GM12872 (cell line): ENCODE results near the gene IL10RB.
A peak's percentile ranks its signal among the peaks of the same experiment; 100 is the strongest.

Source experiments
- CTCF ChIP-seq: IDR thresholded peaks from 3 replicates; pipeline ENCODE4 v1.5.1; 2011; ENCODE audit warnings: low read depth, mild to moderate bottlenecking, low read length, moderate library complexity; ENCODE audit not compliant: insufficient read depth

Gene IL10RB

GRCh38 chr21:33305938-33306337 is 39.8 kb downstream of the IL10RB start:
- no peak for TF ChIP-seq CTCF

GRCh38 chr21:33308586-33309490 is 42.7 kb downstream of the IL10RB start:
- TF ChIP-seq CTCF = peak; percentile 32; the same call in 1 of the 3 replicates

GRCh38 chr21:33309778-33310177 is 43.6 kb downstream of the IL10RB start:
- TF ChIP-seq CTCF = no peak

- TF ChIP-seq CTCF = no peak
These were observed 46.0 kb downstream of the IL10RB start for GRCh38 chr21:33312121-33312520.

- TF ChIP-seq CTCF = no peak
These were observed 47.0 kb downstream of the IL10RB start for GRCh38 chr21:33313183-33313582.

GRCh38 chr21:33313611-33314010 is 47.4 kb downstream of the IL10RB start:
- no peak for TF ChIP-seq CTCF

- TF ChIP-seq CTCF = no peak
These were observed 47.9 kb downstream of the IL10RB start for GRCh38 chr21:33314111-33314510.
